ENCODE measurements around the gene SEMA5A.

- TF ChIP-seq EZH2 (IDR thresholded peaks at IDR 0.05; ENCODE audit: low read depth, low read length, severe bottlenecking) = no peak
- TF ChIP-seq, protein P1, sequence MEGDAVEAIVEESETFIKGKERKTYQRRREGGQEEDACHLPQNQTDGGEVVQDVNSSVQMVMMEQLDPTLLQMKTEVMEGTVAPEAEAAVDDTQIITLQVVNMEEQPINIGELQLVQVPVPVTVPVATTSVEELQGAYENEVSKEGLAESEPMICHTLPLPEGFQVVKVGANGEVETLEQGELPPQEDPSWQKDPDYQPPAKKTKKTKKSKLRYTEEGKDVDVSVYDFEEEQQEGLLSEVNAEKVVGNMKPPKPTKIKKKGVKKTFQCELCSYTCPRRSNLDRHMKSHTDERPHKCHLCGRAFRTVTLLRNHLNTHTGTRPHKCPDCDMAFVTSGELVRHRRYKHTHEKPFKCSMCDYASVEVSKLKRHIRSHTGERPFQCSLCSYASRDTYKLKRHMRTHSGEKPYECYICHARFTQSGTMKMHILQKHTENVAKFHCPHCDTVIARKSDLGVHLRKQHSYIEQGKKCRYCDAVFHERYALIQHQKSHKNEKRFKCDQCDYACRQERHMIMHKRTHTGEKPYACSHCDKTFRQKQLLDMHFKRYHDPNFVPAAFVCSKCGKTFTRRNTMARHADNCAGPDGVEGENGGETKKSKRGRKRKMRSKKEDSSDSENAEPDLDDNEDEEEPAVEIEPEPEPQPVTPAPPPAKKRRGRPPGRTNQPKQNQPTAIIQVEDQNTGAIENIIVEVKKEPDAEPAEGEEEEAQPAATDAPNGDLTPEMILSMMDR (IDR thresholded peaks at IDR 0.05; ENCODE audit: control extremely low read depth in 1 of 3, insufficient read depth in 1 of 3, low read depth in 1 of 3, low read length in 3 of 3) = no peak
- TF ChIP-seq, protein P2, sequence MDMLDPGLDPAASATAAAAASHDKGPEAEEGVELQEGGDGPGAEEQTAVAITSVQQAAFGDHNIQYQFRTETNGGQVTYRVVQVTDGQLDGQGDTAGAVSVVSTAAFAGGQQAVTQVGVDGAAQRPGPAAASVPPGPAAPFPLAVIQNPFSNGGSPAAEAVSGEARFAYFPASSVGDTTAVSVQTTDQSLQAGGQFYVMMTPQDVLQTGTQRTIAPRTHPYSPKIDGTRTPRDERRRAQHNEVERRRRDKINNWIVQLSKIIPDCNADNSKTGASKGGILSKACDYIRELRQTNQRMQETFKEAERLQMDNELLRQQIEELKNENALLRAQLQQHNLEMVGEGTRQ (IDR thresholded peaks at IDR 0.05; ENCODE audit: low read length) = no peak
- TF ChIP-seq, protein P3, sequence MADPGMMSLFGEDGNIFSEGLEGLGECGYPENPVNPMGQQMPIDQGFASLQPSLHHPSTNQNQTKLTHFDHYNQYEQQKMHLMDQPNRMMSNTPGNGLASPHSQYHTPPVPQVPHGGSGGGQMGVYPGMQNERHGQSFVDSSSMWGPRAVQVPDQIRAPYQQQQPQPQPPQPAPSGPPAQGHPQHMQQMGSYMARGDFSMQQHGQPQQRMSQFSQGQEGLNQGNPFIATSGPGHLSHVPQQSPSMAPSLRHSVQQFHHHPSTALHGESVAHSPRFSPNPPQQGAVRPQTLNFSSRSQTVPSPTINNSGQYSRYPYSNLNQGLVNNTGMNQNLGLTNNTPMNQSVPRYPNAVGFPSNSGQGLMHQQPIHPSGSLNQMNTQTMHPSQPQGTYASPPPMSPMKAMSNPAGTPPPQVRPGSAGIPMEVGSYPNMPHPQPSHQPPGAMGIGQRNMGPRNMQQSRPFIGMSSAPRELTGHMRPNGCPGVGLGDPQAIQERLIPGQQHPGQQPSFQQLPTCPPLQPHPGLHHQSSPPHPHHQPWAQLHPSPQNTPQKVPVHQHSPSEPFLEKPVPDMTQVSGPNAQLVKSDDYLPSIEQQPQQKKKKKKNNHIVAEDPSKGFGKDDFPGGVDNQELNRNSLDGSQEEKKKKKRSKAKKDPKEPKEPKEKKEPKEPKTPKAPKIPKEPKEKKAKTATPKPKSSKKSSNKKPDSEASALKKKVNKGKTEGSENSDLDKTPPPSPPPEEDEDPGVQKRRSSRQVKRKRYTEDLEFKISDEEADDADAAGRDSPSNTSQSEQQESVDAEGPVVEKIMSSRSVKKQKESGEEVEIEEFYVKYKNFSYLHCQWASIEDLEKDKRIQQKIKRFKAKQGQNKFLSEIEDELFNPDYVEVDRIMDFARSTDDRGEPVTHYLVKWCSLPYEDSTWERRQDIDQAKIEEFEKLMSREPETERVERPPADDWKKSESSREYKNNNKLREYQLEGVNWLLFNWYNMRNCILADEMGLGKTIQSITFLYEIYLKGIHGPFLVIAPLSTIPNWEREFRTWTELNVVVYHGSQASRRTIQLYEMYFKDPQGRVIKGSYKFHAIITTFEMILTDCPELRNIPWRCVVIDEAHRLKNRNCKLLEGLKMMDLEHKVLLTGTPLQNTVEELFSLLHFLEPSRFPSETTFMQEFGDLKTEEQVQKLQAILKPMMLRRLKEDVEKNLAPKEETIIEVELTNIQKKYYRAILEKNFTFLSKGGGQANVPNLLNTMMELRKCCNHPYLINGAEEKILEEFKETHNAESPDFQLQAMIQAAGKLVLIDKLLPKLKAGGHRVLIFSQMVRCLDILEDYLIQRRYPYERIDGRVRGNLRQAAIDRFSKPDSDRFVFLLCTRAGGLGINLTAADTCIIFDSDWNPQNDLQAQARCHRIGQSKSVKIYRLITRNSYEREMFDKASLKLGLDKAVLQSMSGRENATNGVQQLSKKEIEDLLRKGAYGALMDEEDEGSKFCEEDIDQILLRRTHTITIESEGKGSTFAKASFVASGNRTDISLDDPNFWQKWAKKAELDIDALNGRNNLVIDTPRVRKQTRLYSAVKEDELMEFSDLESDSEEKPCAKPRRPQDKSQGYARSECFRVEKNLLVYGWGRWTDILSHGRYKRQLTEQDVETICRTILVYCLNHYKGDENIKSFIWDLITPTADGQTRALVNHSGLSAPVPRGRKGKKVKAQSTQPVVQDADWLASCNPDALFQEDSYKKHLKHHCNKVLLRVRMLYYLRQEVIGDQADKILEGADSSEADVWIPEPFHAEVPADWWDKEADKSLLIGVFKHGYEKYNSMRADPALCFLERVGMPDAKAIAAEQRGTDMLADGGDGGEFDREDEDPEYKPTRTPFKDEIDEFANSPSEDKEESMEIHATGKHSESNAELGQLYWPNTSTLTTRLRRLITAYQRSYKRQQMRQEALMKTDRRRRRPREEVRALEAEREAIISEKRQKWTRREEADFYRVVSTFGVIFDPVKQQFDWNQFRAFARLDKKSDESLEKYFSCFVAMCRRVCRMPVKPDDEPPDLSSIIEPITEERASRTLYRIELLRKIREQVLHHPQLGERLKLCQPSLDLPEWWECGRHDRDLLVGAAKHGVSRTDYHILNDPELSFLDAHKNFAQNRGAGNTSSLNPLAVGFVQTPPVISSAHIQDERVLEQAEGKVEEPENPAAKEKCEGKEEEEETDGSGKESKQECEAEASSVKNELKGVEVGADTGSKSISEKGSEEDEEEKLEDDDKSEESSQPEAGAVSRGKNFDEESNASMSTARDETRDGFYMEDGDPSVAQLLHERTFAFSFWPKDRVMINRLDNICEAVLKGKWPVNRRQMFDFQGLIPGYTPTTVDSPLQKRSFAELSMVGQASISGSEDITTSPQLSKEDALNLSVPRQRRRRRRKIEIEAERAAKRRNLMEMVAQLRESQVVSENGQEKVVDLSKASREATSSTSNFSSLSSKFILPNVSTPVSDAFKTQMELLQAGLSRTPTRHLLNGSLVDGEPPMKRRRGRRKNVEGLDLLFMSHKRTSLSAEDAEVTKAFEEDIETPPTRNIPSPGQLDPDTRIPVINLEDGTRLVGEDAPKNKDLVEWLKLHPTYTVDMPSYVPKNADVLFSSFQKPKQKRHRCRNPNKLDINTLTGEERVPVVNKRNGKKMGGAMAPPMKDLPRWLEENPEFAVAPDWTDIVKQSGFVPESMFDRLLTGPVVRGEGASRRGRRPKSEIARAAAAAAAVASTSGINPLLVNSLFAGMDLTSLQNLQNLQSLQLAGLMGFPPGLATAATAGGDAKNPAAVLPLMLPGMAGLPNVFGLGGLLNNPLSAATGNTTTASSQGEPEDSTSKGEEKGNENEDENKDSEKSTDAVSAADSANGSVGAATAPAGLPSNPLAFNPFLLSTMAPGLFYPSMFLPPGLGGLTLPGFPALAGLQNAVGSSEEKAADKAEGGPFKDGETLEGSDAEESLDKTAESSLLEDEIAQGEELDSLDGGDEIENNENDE (IDR thresholded peaks at IDR 0.05; ENCODE audit: insufficient replicate concordance, low read length) = no peak
- TF ChIP-seq POLR2A (IDR thresholded peaks at IDR 0.05; ENCODE audit: control extremely low read depth in 1 of 2, low read depth in 2 of 2, low read length in 2 of 2) = no peak
- TF ChIP-seq ZNF274 (IDR thresholded peaks at IDR 0.05; ENCODE audit: borderline replicate concordance, extremely low read depth, low read length) = no peak
- no peak for TF ChIP-seq RXRA (IDR thresholded peaks at IDR 0.05; ENCODE audit: insufficient read depth, low read depth, low read length)
- no peak for TF ChIP-seq YY1 (IDR thresholded peaks at IDR 0.05; ENCODE audit: low read depth, low read length)
- TF ChIP-seq KDM1A (IDR thresholded peaks at IDR 0.05; ENCODE audit: borderline replicate concordance, low read length) = no peak
- TF ChIP-seq CBX5 (IDR thresholded peaks at IDR 0.05; ENCODE audit: low read depth, low read length) = no peak
These were observed 362.8 kb downstream of the SEMA5A start for GRCh38 chr5:9182899-9183695.

Data from H1 (cell line).